BLaER1 treated with 17β-estradiol and CSF1 and Interleukin-3, amounts not matched to agents 10 nM and 100 nM (cell line): Measurements from ENCODE around the gene AP2A2.
A peak's percentile ranks its signal among the peaks of the same experiment; 100 is the strongest.

ENCODE experiments used
- H3K27ac ChIP-seq, 11 experiments: shearing (Covaris generic); formaldehyde crosslinking; 2 replicates each; pipeline ENCODE4 v1.8.1; 2022
- H3K27me3 ChIP-seq, 11 experiments: shearing (Covaris generic); formaldehyde crosslinking; 2 replicates each; pipeline ENCODE4 v1.8.1; 2022
- H3K36me3 ChIP-seq, 11 experiments: shearing (Covaris generic); formaldehyde crosslinking; 2 replicates each; pipeline ENCODE4 v1.8.1; 2022
- H3K4me1 ChIP-seq, 10 experiments: shearing (Covaris generic); formaldehyde crosslinking; 2 replicates each; pipeline ENCODE4 v1.8.1; 2022
- H3K4me2 ChIP-seq, 11 experiments: shearing (Covaris generic); formaldehyde crosslinking; 2 replicates each; pipeline ENCODE4 v1.8.1; 2022
- H3K4me3 ChIP-seq, 10 experiments: shearing (Covaris generic); formaldehyde crosslinking; 2 replicates each; pipeline ENCODE4 v1.8.1; 2022
- H3K9ac ChIP-seq, 11 experiments: shearing (Covaris generic); formaldehyde crosslinking; 2 replicates each; pipeline ENCODE4 v1.8.1; 2022
- H3K9me3 ChIP-seq, 11 experiments: shearing (Covaris generic); formaldehyde crosslinking; replicated peaks in 1 of 11; 2 replicates each; pipeline ENCODE4 v1.8.1; 2022
- H4K20me1 ChIP-seq, 11 experiments: shearing (Covaris generic); formaldehyde crosslinking; 2 replicates each; pipeline ENCODE4 v1.8.1; 2022
- Cebpa-rat ChIP-seq, 11 experiments: shearing (Covaris generic); IDR thresholded peaks; 2 replicates each; pipeline ENCODE4 v1.8.1; 2022

The AP2A2 gene

DNA sequence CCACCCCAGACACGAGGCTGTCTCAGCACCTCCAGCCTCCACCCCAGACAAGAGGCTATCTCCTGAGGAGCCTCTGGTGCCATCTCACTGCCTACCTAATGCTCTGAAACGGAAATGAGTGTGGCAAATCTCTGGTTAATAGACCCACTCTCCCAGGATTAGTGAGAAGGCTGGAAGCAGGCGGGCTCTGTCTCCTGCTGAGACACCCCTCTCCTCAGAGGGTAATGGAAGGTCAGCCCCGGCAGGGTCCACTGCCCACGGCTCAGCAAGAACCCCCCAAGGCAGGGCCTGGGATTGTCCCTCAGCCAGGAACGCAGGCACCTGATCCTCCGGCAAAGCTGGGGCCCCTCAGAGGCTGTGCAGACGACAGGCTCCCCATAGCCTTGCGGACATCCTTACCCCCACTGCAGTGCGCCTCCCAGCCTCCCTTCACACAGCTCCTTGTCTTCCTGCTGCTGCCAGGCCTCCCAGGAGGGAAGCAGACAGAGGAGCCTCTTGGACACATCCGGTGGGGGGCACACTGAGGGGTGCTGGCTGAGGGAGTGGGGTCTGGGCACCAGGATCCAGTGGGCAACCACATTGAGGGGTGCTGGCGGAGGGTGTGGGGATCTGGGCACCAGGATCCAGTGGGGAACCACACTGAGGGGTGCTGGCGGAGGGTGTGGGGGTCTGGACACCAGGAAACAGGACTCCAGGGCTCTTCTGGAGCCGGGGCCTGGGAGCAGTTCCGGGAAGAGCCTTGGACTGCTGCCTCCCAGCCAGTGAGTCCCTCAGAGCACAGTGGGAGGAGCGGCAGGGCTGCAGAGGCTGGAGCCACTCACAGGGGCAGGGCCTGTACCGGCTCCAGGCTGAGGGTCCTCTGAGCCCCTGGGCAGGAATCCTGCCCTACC lies 28.2 kb upstream of the AP2A2 start:
- H3K4me2 ChIP-seq, result no peak overlapping the region
- no peak overlapping the region for H3K4me3 ChIP-seq
- TF ChIP-seq Cebpa-rat (IDR thresholded peaks at IDR 0.05), result no peak
- H3K4me1 ChIP-seq, result peaks cover 0 to 5% (median 3%) of the 10 kb centered on the region in 10 experiments; a peak in 7 of 20 replicates
- H3K36me3 ChIP-seq, result peaks cover 44 to 70% (median 53%) of the 10 kb centered on the region in 11 experiments
- peaks cover 0 to 89% (median 38%) of the 10 kb centered on the region in 11 experiments; a peak in 17 of 22 replicates for H4K20me1 ChIP-seq
- no peaks in the 10 kb centered on the region for H3K9me3 ChIP-seq
- H3K27ac ChIP-seq, result no peak overlapping the region
- H3K9ac ChIP-seq, result no peak overlapping the region
- no peaks in the 10 kb centered on the region for H3K27me3 ChIP-seq

DNA sequence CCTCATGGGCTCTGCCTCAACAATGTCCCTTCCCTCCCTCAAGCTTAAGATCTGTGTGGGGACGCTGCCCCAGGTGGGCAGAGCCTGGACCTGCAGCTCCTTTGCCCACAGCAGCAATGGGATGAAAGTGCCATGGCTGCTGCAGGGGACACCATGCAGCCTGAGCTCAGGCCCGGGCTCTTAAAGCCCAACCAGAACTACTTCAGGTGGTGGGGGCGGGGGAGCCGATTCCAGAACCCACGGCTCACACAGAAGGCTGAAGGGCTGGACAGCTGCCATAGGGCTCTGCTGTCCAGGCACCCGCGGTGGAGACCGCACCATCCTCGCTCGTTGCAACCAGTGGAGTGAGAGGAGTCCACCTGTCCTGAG lies 27.5 kb upstream of the AP2A2 start:
- Histone ChIP-seq H3K4me2 (no peak overlapping the region), H3K27ac (no peak overlapping the region), H3K9ac (no peak overlapping the region), H3K4me1 (no peaks in the 10 kb centered on the region; a peak in 1 of 20 replicates), H3K27me3 (no peaks in the 10 kb centered on the region), H3K36me3 (peaks cover 50 to 70% (median 58%) of the 10 kb centered on the region in 11 experiments), H3K4me3 (no peak overlapping the region), H3K9me3 (no peaks in the 10 kb centered on the region), H4K20me1 (peaks cover 0 to 89% (median 42%) of the 10 kb centered on the region in 11 experiments; a peak in 17 of 22 replicates)
- TF ChIP-seq Cebpa-rat (IDR thresholded peaks at IDR 0.05), result no peak

DNA sequence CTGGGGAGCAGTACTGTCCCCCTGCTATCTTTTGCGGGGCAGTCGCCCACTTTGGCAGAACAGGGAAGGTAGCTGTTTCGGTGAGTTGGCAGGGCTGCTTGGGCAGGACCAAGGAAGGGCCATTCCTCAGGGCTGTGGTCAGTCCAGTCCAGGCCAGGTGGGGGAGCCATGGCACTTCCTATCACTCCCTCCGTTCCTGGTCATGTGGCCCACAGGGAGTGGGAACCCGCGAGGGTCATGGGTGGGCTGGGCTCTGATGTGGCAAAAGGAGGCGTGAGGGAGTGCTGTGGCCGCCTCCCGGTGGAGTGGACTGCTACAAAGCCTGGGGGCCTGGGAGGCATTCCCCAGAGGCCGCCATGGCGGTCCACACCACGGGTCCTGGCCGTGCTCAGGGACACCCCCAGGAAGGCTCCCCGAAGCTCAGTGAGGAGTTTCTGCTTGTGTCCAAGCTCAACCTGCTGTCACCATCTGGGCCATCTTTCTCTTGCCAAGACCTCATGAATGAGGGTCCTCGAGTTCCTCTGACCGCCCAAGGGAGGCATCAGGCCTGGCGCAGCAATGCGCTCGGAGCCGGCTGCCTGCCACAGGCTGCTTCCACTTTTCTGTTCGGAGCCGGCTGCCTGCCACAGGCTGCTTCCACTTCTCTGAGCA lies 27.0 kb upstream of the AP2A2 start:
- Histone ChIP-seq H3K9me3 (no peaks in the 10 kb centered on the region), H3K27ac (no peak overlapping the region), H3K4me1 (no peaks in the 10 kb centered on the region), H3K4me2 (no peak overlapping the region), H3K36me3 (peaks cover 55 to 76% (median 64%) of the 10 kb centered on the region in 11 experiments), H4K20me1 (peaks cover 0 to 89% (median 42%) of the 10 kb centered on the region in 11 experiments; a peak in 17 of 22 replicates), H3K27me3 (no peaks in the 10 kb centered on the region), H3K4me3 (no peak overlapping the region), H3K9ac (no peak overlapping the region)
- no peak for TF ChIP-seq Cebpa-rat (IDR thresholded peaks at IDR 0.05)

DNA sequence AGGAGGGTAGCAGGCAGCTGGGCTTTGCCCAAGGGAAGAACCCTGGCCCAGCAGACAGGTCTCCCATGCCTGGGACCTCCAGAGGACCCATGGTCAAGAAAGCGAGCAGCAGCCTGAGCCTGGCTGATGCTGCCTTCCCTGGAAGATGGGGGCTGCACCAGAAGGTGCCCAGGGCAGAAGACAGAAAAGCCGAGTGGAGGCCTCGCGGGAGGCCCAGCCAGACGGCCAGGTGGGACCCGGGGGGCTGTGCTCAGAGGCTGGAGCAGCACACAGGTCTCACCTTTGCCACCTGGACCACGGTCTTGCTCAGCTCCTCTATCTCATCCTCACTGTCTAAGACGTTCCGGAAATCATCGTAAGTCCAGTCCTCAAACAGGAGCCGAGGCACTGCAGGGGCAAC lies 25.9 kb upstream of the AP2A2 start:
- no peak overlapping the region for H3K4me3 ChIP-seq
- no peaks in the 10 kb centered on the region for H3K9me3 ChIP-seq
- H3K27ac ChIP-seq, result no peak overlapping the region
- H3K4me2 ChIP-seq, result no peak overlapping the region
- no peaks in the 10 kb centered on the region for H3K4me1 ChIP-seq
- H3K36me3 ChIP-seq, result peaks cover 66 to 84% (median 74%) of the 10 kb centered on the region in 11 experiments
- no peaks in the 10 kb centered on the region for H3K27me3 ChIP-seq
- TF ChIP-seq Cebpa-rat (IDR thresholded peaks at IDR 0.05), result no peak
- no peak overlapping the region for H3K9ac ChIP-seq
- peaks cover 0 to 89% (median 46%) of the 10 kb centered on the region in 11 experiments; a peak in 18 of 22 replicates for H4K20me1 ChIP-seq

DNA sequence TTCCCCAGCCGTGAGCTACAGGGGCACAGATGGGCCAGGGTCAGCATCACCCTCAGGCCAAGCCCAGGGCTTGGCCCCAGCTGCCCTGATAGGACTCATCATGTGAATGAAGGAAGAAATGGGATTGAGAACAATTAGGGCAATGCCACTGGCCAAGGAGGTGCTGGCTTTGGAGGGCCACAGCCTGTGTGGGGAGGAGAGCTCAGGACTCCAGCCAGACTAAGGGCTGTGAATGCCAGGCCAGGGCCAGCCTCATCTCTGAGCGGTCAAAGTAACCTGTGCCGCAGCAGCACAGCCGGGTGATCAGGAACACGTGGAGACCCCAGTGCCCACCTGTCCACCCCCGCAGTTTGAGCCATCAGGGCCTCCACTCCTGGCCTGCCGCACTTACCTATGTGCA lies 25.1 kb upstream of the AP2A2 start:
- Histone ChIP-seq H3K4me1 (0 out of 20 replicates have a peak, but pooled peaks cover 0 to under 1% (median 0%) of the 10 kb centered on the region in 10 experiments), H4K20me1 (peaks cover 0 to 89% (median 45%) of the 10 kb centered on the region in 11 experiments; a peak in 17 of 22 replicates), H3K4me2 (no peak overlapping the region), H3K27ac (no peak overlapping the region), H3K36me3 (peaks cover 74 to 84% (median 79%) of the 10 kb centered on the region in 11 experiments), H3K9ac (peak overlapping the region in 1 of 11 experiments; percentile 18; a peak in 1 of 22 replicates), H3K27me3 (no peaks in the 10 kb centered on the region), H3K9me3 (no peaks in the 10 kb centered on the region), H3K4me3 (no peak overlapping the region)
- TF ChIP-seq Cebpa-rat (IDR thresholded peaks at IDR 0.05), result no peak

DNA sequence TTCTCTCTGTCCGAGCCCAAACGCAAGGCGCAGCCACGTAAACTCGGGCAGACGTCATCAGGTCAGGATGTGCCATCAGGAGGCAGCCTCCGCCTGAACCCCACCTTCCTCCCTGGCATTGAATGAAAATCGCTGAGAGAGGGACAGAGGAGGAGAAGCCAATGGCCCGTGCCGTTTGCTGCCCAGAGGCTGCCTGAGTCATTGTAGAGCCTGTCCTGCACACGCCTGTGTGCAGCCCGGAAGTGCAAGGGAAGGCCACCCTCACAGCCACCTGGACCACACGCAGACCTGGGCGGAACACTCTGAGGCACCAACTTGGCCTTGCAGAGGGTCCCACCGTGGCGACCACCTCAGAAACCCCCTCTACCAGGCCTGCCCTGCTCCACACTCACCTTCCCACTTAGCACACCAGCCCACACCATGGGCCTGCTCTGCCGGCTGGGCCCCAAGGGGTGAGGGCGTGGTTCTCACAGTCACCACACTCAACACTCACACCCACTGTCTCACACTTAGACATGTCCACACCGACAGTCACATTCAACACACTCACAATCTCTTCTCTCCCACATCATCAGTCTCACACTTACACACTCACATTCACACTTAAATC lies 24.1 kb upstream of the AP2A2 start:
- peaks cover 0 to 95% (median 52%) of the 10 kb centered on the region in 11 experiments; a peak in 17 of 22 replicates for H4K20me1 ChIP-seq
- H3K27ac ChIP-seq, result no peak overlapping the region
- no peaks in the 10 kb centered on the region for H3K27me3 ChIP-seq
- H3K4me2 ChIP-seq, result no peak overlapping the region
- peaks cover 74 to 94% (median 86%) of the 10 kb centered on the region in 11 experiments for H3K36me3 ChIP-seq
- no peak for TF ChIP-seq Cebpa-rat (IDR thresholded peaks at IDR 0.05)
- H3K9ac ChIP-seq, result peak overlapping the region in 1 of 11 experiments; percentile 18; a peak in 2 of 22 replicates
- H3K9me3 ChIP-seq, result no peaks in the 10 kb centered on the region
- H3K4me3 ChIP-seq, result no peak overlapping the region
- H3K4me1 ChIP-seq, result peaks cover 0 to 5% (median 0%) of the 10 kb centered on the region in 10 experiments; a peak in 1 of 20 replicates

DNA sequence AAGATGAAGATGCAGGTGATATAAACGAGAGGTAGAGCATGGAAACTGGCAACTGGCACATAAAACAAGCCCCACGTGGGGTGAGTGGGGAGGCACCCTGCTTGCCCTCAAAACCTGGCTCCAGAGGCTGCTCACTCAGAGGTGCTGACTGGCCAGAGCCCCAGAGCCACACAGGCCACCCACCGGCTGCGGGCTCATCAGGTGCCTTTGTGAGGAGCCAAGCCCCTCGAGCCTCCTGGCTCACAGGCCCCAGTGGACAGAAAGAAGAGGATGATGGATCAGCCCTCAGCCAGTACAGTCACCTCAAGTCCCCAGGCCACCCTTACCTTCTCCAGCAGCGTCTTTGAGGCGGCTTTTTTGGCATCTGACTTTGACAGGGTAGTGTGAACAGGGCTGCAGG lies 21.3 kb upstream of the AP2A2 start:
- Histone ChIP-seq H4K20me1 (peaks cover 0 to 100% (median 74%) of the 10 kb centered on the region in 11 experiments; a peak in 20 of 22 replicates), H3K9ac (no peak overlapping the region), H3K27me3 (no peaks in the 10 kb centered on the region), H3K4me2 (no peak overlapping the region), H3K4me3 (no peak overlapping the region), H3K36me3 (peaks cover 58 to 100% (median 85%) of the 10 kb centered on the region in 11 experiments), H3K4me1 (peaks cover 9 to 20% (median 18%) of the 10 kb centered on the region in 10 experiments), H3K27ac (no peak overlapping the region), H3K9me3 (no peaks in the 10 kb centered on the region)
- no peak for TF ChIP-seq Cebpa-rat (IDR thresholded peaks at IDR 0.05)

DNA sequence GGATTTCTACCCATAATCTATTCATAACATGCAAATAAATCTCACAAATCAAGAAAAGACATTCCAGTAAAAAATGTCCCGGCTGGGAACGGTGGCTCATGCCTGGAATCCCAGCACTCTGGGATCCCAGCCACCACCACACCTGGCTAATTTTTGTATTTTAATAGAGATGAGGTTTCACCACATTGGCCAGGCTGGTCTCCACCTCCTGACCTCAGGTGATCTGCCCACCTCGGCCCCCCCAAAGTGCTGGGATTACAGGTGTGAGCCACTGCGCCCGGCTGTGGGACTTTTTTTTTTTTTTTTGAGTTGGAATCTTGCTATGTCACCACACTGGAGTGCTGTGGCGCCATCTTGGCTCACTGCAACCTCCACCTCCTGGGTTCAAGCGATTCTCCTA lies 19.7 kb upstream of the AP2A2 start:
- Histone ChIP-seq H4K20me1 (peaks cover 0 to 90% (median 71%) of the 10 kb centered on the region in 11 experiments; a peak in 21 of 22 replicates), H3K36me3 (peaks cover 42 to 85% (median 71%) of the 10 kb centered on the region in 11 experiments), H3K9me3 (no peaks in the 10 kb centered on the region), H3K4me2 (no peak overlapping the region), H3K4me1 (peaks cover 17 to 27% (median 25%) of the 10 kb centered on the region in 10 experiments), H3K4me3 (no peak overlapping the region), H3K27ac (no peak overlapping the region), H3K9ac (no peak overlapping the region), H3K27me3 (no peaks in the 10 kb centered on the region)
- no peak for TF ChIP-seq Cebpa-rat (IDR thresholded peaks at IDR 0.05)
